Left cardiac atrium (tissue), 4 donors: ENCODE data around the gene QSOX2. TPM values are rescaled to one million over a fixed set of nuclear protein-coding genes. Genes with fewer than 3 reads are reported as not detected.
"Not testable (repeated sequence)": the region's sequence is repeated elsewhere in the genome, so short reads cannot be mapped to it uniquely, and the experiment has no call there.

Source experiments
- ATAC-seq, 2 donors: fragments of 200-7000 bp; cut with Tn5 transposase; one replicate each; pipeline ENCODE4 v1.9.1; 2020; ENCODE audit warnings: mild to moderate bottlenecking in 2 of 2, moderate library complexity in 2 of 2
- DNase-seq: peaks from one replicate; pipeline ENCODE4 v3.0.0-alpha.2; 2020
- intact Hi-C, 2 donors: fragments of 100-400 bp; cut with DNase I; formaldehyde crosslinking; loops; one replicate each; pipeline versions ENCODE4 v1.14.1 to v1.15.1; 2022 to 2023
- total RNA-seq, 2 donors: library from RNA; stranded (reverse); fragmentation: NEBNext Ultra II Directional; extraction: Animal tissue kit (Norgen Biotek cat#: 25700); gene quantifications; one replicate each; pipeline ENCODE4 v1.2.1, GENCODE V29; 2021
- donor health status: DM: no; HTN: yes; CAD: no.
- donor health status: DM: no; HTN: yes; CAD: no; lungs with severe emphysema.
- donor health status: DM: yes; HTN: yes; CAD: no.
- donor health status: Dilated cardiomyopathy.

The QSOX2 gene
- total RNA-seq, 2 donors from 2014 or later = 6.5 to 6.6 TPM

DNA sequence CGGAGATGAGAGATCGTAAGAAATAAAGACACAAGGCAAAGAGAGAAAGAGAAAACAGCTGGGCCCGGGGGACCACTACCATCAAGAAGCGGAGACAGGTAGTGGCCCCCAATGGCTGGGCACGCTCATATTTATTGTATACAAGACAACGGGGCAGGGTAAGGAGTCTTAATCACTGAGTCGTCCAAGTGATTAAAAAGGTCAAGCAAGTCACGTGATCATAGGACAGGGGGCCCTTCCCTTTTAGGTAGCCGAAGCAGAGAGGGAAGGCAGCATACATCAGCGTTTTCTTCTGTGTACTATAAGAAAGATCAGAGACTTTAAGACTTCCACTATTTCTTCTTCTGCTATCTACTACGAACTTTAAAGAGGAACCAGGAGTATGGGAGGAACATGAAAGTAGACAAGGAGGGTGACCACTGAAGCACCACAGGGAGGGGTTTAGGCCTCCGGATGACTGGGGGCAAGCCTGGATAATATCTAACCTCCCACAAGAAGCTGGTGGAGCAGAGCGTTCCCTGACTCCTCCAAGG lies 24.6 kb upstream of the QSOX2 start:
- intact Hi-C loops = no loop called here
- ATAC-seq (no peak), DNase-seq (no peak)

DNA sequence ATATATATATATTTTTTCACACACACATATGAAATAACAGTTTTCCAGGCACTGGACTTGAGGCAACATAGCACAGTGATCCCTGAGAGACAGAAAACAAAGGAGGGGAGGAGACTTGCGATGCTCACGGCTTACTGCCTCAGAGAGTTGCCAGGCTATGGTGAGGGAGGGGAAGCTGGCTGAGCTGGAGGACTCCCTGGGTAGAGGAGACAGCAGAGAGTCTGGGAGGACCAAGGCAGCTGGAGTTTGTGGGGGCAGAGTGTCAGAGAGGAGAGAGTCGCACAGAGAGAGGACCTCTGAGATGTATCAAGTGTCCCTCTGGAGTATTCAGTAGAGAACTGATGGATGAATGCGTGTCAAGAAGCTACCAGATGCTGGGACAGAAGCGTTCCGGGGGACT lies 23.1 kb upstream of the QSOX2 start:
- DNase-seq = no peak
- no peak for ATAC-seq
- intact Hi-C loops = no loop called here

- intact Hi-C loops = no loop called here
- DNase-seq (no peak), ATAC-seq (no peak)
Observed at GRCh38 chr9:136268318-136268717, 22.7 kb upstream of the QSOX2 start.

- intact Hi-C loops = no loop called here
- ATAC-seq = peak; percentile 98
- peak; percentile 87 for DNase-seq
Observed at GRCh38 chr9:136267261-136268111, 21.9 kb upstream of the QSOX2 start.

- ATAC-seq, DNase-seq, intact Hi-C loops: not testable (repeated sequence)
Observed at GRCh38 chr9:136266641-136267040, 21.0 kb upstream of the QSOX2 start.

DNA sequence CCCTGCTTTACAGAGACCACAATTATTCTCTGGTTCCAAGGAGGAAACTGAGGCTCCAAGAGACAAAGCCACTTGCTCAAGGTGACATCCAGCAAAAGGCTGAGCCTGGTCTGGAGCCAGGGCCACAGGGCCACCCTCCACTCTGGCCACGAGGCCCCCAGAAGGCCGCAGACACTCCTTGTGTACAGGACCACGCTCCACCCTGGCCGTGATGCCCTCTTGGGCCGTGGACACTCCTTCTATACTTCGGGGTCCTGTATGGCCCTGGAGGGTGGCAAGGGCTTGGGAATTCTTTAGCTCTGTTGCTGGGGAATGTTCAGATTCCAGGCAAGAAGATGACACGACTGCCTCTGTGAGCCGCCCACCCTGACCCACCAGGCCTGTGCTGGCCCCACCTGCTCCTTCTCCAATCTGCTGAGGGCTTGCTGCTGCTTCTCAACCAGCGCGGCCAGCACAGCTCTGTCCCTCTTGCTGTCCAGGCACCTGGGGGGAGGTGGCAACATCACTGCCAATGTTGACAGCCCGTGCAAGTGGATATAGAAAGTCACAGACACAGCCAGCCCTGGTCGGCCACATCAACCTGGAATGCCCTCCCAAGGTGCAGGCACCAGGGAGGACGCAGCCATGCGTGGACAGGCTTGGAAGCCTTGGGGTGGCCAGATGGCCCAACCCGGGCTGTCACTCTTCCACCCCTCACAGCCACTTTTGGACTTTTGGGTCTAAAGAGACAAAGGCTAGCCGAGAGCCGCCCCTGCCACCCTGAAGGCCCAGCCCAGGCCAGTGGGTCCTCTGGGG lies 20.1 kb upstream of the QSOX2 start:
- intact Hi-C loops = no loop called here
- no peak for ATAC-seq
- no peak for DNase-seq

DNA sequence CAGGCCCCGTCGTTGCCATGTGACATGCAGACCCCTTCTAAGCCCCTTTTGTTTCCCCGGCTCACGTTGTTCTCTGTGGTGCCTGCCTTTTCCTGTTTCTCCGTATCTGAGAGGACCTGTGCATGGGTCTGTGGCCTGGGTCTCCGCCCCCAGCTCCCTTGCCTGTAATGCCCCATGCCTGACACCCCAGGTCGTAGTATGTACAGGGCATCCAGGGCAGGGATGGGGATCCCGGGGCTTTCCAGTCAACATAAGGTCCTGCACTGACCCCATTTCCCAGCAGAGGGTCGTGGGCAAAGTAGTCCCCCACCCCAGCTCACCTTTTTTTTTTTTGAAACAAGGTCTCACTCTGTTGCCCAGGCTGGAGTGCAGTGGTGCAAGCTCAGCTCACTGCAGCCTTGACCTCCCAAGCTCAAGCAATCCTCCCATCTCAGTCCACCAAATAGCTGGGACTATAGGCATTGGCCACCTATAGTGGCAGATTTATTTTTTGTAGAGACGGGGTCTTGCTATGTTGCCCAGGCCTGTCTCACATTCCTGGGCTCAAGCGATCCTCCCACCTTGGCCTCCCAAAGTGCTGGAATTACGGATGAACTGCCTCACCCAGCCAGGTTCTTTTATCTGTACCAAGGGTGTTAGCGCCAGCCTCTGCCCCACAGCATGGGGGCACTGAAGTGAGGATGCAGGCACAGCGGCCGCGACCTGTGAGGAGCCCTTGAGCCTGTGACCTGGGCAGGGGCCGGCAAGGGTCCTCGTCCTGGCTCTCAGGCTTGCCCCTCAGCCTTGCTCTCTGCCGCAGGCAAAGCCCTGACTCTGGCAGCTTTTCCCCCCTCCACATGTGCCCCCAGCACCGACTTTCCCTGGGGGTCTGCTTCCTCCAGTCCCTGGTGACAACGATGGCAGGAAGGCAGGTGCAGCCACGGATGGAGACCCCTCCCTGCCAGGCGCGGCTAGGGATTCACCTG lies 19.1 kb upstream of the QSOX2 start:
- DNase-seq = no peak
- intact Hi-C loops = no loop called here
- ATAC-seq = no peak

- intact Hi-C loops = no loop called here
- DNase-seq (no peak), ATAC-seq (no peak)
Observed at GRCh38 chr9:136264031-136264430, 18.4 kb upstream of the QSOX2 start.

DNA sequence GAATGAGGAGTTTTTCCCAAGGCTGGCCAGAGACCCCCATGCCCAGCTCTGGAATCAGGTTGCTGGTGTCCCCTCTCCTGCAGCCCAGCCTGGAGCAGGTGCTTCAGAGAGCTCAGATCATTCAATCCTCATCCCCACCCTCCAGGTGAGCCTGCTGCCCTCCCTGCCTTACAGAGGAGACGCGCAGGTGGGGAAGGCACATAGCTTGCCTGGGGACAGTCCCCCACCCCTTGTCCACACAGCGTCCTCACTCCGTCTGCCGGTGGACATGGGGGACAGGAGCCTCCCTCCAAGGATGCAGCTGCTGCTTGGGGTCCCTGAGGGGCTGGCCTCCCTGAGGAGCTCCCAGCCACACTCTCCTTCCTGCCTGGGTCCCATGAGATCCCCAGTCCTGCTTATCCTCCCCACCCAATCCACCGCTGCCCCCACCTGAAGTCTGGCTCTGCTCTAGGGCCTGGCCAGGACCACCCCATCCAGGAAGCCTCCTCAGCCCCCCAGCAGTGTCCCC lies 17.1 kb upstream of the QSOX2 start:
- no peak for DNase-seq
- intact Hi-C loops = no loop called here
- ATAC-seq = no peak

DNA sequence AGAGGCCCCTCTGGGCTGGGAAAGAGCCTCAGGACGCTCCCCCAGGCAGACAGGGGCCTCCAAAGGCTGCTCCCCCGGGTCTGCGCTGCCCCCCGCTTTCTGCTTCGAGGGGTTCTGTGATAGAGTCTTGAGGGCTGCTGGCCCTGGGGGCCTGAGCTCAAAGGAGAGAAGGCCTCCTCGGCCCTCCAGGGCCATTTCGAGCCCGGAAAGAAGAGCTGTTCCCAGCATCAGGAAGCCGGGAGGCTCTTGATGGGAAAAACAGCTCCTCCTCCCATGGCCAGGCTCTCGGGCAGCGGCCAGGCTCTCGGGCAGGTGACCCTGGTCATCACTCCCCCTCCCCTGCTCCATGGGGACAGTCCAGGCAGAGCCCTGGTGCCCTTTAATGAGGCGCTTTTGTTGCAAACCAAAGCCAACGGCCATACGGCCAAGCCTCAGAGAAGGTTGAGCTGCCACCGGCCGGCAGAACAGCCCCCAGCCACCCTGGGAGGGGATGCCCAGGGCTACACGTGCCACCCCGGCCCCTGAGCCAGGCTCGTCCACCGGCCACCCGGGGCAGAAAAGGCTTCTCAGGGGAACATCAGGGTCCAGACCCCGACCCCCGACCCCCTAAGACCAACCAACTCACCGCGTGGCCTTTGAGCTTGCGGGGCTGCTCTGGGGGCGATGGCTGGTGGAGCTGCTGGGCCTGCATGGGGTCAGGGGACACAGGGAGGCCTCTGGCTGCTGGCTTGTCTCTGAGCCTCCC lies 16.2 kb upstream of the QSOX2 start:
- intact Hi-C loops = no loop called here
- DNase-seq (no peak), ATAC-seq (no peak)

DNA sequence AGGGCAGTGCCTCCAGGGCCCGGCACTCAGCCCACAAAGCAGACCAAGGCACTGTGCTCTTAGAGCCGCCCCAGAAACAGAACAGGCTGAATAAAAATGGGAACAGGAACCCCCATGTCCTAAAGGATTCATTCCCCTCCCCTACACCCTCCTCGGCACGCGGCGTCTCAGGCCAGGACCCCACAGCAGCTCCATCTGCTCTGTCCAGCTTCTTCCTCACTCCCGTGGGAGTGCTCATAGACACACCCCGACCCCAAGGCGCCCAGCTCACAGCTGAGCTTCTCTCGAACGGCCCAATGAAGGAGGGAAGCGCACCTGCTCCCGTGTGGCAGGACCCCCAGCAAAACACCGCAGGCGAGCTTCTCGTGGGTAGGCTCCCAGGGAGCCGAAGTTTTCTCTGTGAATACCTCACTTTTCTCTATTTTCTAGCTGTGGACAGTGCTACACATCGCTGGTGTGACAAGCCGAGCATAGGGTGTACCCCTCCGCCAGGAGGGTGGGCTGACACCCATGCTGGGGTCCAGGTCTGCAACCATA lies 15.4 kb upstream of the QSOX2 start:
- DNase-seq (no peak), ATAC-seq (no peak)
- intact Hi-C loops = no loop called here

- no peak for ATAC-seq
- intact Hi-C loops = no loop called here
- no peak for DNase-seq
Observed at GRCh38 chr9:136260521-136260920, 14.9 kb upstream of the QSOX2 start.

- no peak for ATAC-seq
- intact Hi-C loops = no loop called here
- no peak for DNase-seq
Observed at GRCh38 chr9:136259836-136260235, 14.2 kb upstream of the QSOX2 start.

DNA sequence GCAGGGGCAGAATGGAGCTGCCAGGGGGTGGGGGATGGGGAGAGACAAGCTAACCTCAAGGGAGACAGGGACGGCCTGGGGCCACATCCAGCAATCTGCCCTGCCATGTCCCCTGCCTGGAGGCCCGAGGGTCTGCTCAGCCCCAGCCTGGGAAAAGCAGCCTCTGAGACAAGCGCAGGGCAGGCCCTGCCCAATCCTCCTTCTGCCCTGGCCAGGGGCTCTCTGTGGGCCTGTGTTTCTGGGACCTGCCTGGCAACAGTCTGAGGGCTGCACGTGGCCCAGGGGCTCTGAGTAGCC lies 13.9 kb upstream of the QSOX2 start:
- DNase-seq (no peak), ATAC-seq (no peak)
- intact Hi-C loops = no loop called here

DNA sequence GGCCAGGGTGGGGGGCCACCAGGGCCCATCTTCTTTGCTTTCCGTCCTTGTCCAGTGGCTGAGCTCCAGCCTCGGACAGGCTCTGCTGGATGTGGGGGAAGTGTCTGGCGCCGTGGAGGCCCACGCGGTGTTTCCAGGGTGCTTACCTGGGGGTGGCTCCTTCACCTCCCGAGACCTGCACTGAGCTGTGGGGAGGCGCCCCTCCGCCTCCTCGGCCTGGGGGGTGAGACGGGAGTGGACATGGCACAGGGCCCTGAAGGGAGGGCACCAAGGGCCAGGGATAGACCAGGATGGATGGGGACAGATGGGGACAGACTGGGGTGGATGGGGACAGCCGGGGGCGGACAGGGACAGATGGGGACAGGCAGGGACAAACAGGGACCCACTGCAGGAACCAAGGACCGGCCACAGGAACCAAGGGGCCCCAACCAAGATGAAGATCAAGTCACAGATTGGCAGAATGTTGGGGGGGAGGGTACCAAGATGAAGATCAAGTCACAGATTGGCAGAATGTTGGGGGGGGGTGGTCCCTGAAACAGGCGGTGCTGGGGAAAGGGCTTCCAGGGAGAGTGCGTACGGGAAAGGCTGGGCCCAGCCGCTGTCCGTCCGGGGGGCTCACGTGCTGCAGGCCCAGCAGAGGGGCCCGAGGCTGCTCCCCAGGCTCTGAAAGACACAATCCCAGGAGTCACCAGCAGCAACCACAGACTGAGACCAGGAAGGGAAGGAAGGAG lies 13.3 kb upstream of the QSOX2 start:
- ATAC-seq (no peak), DNase-seq (no peak)
- intact Hi-C loops = no loop called here

- intact Hi-C loops = no loop called here
- ATAC-seq (no peak), DNase-seq (no peak)
Observed at GRCh38 chr9:136258299-136258625, 12.7 kb upstream of the QSOX2 start.

DNA sequence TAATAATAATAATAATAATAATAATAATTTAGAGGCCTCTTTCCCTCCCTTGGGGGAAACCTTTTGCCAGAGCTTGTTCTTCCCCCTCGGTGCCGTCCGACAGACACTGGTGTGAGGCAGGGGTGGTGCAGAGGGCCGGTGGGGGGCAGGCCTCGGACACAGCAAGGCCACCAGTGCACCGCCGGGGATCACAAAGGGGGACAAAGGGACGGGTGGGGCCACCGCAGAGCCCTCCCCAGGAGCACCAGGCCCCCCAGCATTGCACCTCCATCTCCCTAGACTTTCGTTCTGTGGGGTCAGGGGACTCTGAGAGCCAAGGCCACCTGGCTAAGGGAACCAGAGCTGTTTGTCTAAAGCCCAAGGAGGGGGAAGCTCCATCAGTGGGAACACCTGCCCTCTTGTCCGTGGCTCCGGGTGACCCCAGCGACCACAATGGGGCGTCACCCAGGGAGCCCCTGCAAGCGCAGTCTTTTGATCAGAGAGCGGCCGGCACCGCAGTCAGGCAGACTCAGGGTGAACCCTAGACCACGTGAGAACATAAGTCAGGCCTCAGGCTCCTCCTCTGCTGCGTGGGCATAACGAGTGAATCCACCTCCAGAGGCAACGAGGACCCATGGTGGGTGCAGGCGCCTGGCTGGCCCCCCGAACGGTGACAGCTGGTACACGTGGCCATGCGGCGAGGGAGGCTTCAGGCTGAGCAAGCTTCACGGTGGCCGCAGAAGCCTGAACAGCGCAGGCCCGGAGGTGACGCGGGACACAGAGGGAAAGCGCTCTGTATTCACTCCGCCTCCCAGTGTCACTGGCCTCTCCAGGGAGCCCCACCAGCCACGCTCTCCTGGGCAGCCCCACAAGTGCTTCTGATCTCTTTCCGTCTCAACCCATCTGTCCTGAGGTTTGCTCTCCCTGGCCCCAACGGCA lies 12.0 kb upstream of the QSOX2 start:
- intact Hi-C loops = no loop called here
- DNase-seq (no peak), ATAC-seq (no peak)
